ENCODE measurements around the gene CHID1.

GRCh38 chr11:931385-931784 is 20.8 kb upstream of the CHID1 start:
- TF ChIP-seq CTCF (IDR thresholded peaks at IDR 0.05) (no peak), POLR2A (IDR thresholded peaks at IDR 0.05) (no peak), POLR2AphosphoS5 (IDR thresholded peaks at IDR 0.05) (peak in 1 of 3 donors; percentile 11)

Measured in stomach (tissue), 4 donors.